Osteoblast (primary cell): ENCODE measurements around the gene SLC4A9. TPM values are rescaled to one million over a fixed set of nuclear protein-coding genes. Genes with fewer than 3 reads are reported as not detected.

Source experiments
- DNase-seq: peaks from one replicate; pipeline ENCODE4 v3.0.0; 2011; ENCODE audit warnings: low spot score, mixed read lengths; ENCODE audit not compliant: insufficient read length; ENCODE audit errors: missing footprints
- H2AFZ ChIP-seq: 2 replicates; pipeline ENCODE4 v1.6.0; 2011; ENCODE audit warnings: mild to moderate bottlenecking, low read length
- H3K27ac ChIP-seq: 2 replicates; pipeline ENCODE4 v1.5.1; 2011; ENCODE audit warnings: mild to moderate bottlenecking, low read depth, low read length, moderate library complexity
- H3K27me3 ChIP-seq: 2 replicates; pipeline ENCODE4 v1.6.0; 2012; ENCODE audit warnings: mild to moderate bottlenecking, control low read depth, inconsistent platforms, low read length, moderate library complexity; ENCODE audit not compliant: insufficient read depth
- H3K36me3 ChIP-seq: 2 replicates; pipeline ENCODE4 v1.5.1; 2011; ENCODE audit warnings: mild to moderate bottlenecking, low read length, control low read depth, moderate library complexity; ENCODE audit not compliant: insufficient read depth
- H3K4me1 ChIP-seq: 2 replicates; pipeline ENCODE4 v1.5.1; 2011; ENCODE audit warnings: mild to moderate bottlenecking, low read length, control low read depth, moderate library complexity; ENCODE audit not compliant: insufficient read depth
- H3K4me2 ChIP-seq: 2 replicates; pipeline ENCODE4 v1.6.0; 2011; ENCODE audit warnings: mild to moderate bottlenecking, low read length; ENCODE audit not compliant: insufficient read depth
- H3K4me3 ChIP-seq: fragments of 200-600 bp; sonication (generic); 3 replicates; pipeline ENCODE4 v1.5.1; 2012; ENCODE audit warnings: mild to moderate bottlenecking, low read length, inconsistent platforms; ENCODE audit not compliant: insufficient read depth
- H3K79me2 ChIP-seq: 2 replicates; pipeline ENCODE4 v1.6.0; 2012; ENCODE audit warnings: mild to moderate bottlenecking, low read length, control low read depth, inconsistent platforms; ENCODE audit not compliant: insufficient read depth
- H3K9me3 ChIP-seq: 2 replicates; pipeline ENCODE4 v1.5.1; 2011; ENCODE audit warnings: low read depth, low read length, control low read depth
- H4K20me1 ChIP-seq: 2 replicates; pipeline ENCODE4 v1.6.0; 2012; ENCODE audit warnings: mild to moderate bottlenecking, low read length, control low read depth; ENCODE audit not compliant: insufficient read depth
- total RNA-seq: library from RNA; depleted of rRNA; stranded (reverse); fragments of >200 nt; gene quantifications from 2 replicates; pipeline ENCODE4 v1.2.3, GENCODE V29; 2012
- TF ChIP-seq, protein P1 (sequence below): IDR thresholded peaks from 2 replicates; pipeline ENCODE4 v1.5.1; 2011; ENCODE audit warnings: mild to moderate bottlenecking, low read depth, low read length, moderate library complexity; ENCODE audit errors: extremely low read depth

SLC4A9 gene
- total RNA-seq, 1 donor, result not detected

- Histone ChIP-seq H3K4me3 (no peak overlapping the region), H3K79me2 (no peaks in the 10 kb centered on the region), H3K9me3 (no peaks in the 10 kb centered on the region), H3K27ac (no peak overlapping the region), H3K4me1 (peaks cover 9% of the 10 kb centered on the region), H2AFZ (no peak overlapping the region), H3K36me3 (no peaks in the 10 kb centered on the region), H4K20me1 (no peaks in the 10 kb centered on the region), H3K4me2 (peak overlapping the region; percentile 5), H3K27me3 (no peaks in the 10 kb centered on the region)
- TF ChIP-seq, protein P1, sequence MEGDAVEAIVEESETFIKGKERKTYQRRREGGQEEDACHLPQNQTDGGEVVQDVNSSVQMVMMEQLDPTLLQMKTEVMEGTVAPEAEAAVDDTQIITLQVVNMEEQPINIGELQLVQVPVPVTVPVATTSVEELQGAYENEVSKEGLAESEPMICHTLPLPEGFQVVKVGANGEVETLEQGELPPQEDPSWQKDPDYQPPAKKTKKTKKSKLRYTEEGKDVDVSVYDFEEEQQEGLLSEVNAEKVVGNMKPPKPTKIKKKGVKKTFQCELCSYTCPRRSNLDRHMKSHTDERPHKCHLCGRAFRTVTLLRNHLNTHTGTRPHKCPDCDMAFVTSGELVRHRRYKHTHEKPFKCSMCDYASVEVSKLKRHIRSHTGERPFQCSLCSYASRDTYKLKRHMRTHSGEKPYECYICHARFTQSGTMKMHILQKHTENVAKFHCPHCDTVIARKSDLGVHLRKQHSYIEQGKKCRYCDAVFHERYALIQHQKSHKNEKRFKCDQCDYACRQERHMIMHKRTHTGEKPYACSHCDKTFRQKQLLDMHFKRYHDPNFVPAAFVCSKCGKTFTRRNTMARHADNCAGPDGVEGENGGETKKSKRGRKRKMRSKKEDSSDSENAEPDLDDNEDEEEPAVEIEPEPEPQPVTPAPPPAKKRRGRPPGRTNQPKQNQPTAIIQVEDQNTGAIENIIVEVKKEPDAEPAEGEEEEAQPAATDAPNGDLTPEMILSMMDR, result no peak
- peak; percentile 26 for DNase-seq
Observed at GRCh38 chr5:140391312-140391711, 31.3 kb downstream of the SLC4A9 start.

- Histone ChIP-seq H4K20me1 (no peaks in the 10 kb centered on the region), H2AFZ (no peak overlapping the region), H3K27me3 (no peaks in the 10 kb centered on the region), H3K27ac (no peak overlapping the region), H3K36me3 (no peaks in the 10 kb centered on the region), H3K9me3 (no peaks in the 10 kb centered on the region), H3K79me2 (no peaks in the 10 kb centered on the region), H3K4me3 (no peak overlapping the region), H3K4me1 (peaks cover 9% of the 10 kb centered on the region), H3K4me2 (peak overlapping the region; percentile 5)
- TF ChIP-seq, protein P1, result no peak
- peak; percentile 34 for DNase-seq
Observed at GRCh38 chr5:140391732-140392131, 31.7 kb downstream of the SLC4A9 start.

DNA sequence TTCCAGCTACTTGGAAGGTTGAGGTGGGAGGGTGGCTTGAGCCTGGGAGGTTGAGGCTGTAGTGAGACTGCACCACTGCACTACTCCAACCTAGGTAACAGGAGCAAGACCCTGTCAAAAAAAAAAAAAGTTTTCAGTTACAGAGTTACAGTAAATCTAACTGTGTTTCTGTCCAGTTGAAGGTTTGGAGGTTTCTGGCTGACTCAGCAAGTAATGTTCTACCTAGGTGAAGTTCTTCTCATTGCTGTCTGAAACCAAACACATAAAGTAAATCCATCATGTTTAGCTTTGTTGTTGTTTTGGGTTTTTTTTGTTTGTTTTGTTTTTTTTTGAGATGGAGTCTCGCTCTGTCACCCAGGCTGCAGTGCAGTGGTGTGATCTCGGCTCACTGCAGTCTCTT lies 33.7 kb downstream of the SLC4A9 start:
- TF ChIP-seq, protein P1, result no peak
- Histone ChIP-seq H3K27ac (no peak overlapping the region), H3K27me3 (no peaks in the 10 kb centered on the region), H3K4me3 (no peak overlapping the region), H2AFZ (no peak overlapping the region), H3K36me3 (no peaks in the 10 kb centered on the region), H3K4me2 (no peak overlapping the region), H3K4me1 (peaks cover 9% of the 10 kb centered on the region), H4K20me1 (no peaks in the 10 kb centered on the region), H3K79me2 (no peaks in the 10 kb centered on the region), H3K9me3 (no peaks in the 10 kb centered on the region)
- DNase-seq, result no peak

GRCh38 chr5:140398379-140398811 lies 38.4 kb downstream of the SLC4A9 start:
- Histone ChIP-seq H3K9me3 (no peaks in the 10 kb centered on the region), H3K36me3 (no peaks in the 10 kb centered on the region), H3K27ac (peak overlapping the region; percentile 28), H2AFZ (no peak overlapping the region), H4K20me1 (peaks cover 13% of the 10 kb centered on the region), H3K27me3 (no peaks in the 10 kb centered on the region), H3K4me2 (no peak overlapping the region), H3K79me2 (peaks cover 17% of the 10 kb centered on the region), H3K4me3 (no peak overlapping the region), H3K4me1 (peaks cover 15% of the 10 kb centered on the region)
- TF ChIP-seq, protein P1, result no peak
- DNase-seq, result peak; percentile 52
